Vagina (tissue), 2 donors: ENCODE data around the gene CXCL6.

Experiments used
- POLR2A ChIP-seq, 2 donors: fragments of 450-650 bp; IDR thresholded peaks; one replicate each; pipeline ENCODE4 v1.6.1; 2017; ENCODE audit warnings: antibody characterized with exemption in 2 of 2, mild to moderate bottlenecking in 2 of 2, moderate library complexity in 2 of 2
- POLR2AphosphoS5 ChIP-seq, 2 donors: sonication (generic); formaldehyde crosslinking; IDR thresholded peaks; one replicate each; pipeline ENCODE4 v1.9.0; 2017; ENCODE audit warnings: antibody characterized with exemption in 2 of 2, mild to moderate bottlenecking in 2 of 2, low read depth in 1 of 2; ENCODE audit not compliant: insufficient read depth in 1 of 2
- TF ChIP-seq, protein P1 (sequence below), 3 experiments: fragments of 450-650 bp in 2 of 3; fragments of 200-600 bp in 1 of 3; sonication (generic) in 1 of 3; IDR thresholded peaks; one replicate each; pipeline ENCODE4 v1.5.1; 2017 to 2019; ENCODE audit warnings: antibody characterized with exemption in 3 of 3, mild to moderate bottlenecking in 2 of 3, moderate library complexity in 2 of 3

- TF ChIP-seq, protein P1, sequence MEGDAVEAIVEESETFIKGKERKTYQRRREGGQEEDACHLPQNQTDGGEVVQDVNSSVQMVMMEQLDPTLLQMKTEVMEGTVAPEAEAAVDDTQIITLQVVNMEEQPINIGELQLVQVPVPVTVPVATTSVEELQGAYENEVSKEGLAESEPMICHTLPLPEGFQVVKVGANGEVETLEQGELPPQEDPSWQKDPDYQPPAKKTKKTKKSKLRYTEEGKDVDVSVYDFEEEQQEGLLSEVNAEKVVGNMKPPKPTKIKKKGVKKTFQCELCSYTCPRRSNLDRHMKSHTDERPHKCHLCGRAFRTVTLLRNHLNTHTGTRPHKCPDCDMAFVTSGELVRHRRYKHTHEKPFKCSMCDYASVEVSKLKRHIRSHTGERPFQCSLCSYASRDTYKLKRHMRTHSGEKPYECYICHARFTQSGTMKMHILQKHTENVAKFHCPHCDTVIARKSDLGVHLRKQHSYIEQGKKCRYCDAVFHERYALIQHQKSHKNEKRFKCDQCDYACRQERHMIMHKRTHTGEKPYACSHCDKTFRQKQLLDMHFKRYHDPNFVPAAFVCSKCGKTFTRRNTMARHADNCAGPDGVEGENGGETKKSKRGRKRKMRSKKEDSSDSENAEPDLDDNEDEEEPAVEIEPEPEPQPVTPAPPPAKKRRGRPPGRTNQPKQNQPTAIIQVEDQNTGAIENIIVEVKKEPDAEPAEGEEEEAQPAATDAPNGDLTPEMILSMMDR (IDR thresholded peaks at IDR 0.05), result no peak
- TF ChIP-seq POLR2A (IDR thresholded peaks at IDR 0.05) (no peak), POLR2AphosphoS5 (IDR thresholded peaks at IDR 0.05; ENCODE audit: insufficient read depth in 1 of 2, low read depth in 1 of 2) (no peak)
Measured at GRCh38 chr4:73841243-73841925, 4.9 kb downstream of the CXCL6 start.
